Pancreas (tissue), 10 donors: ENCODE measurements around the gene GIMAP4. TPM values are rescaled to one million over a fixed set of nuclear protein-coding genes. Genes with fewer than 3 reads are reported as not detected.
A peak's percentile ranks its signal among the peaks of the same experiment; 100 is the strongest.

Source experiments
- ATAC-seq, 4 donors: fragments of 200-7000 bp; cut with Tn5 transposase; one replicate each; pipeline versions ENCODE4 v1.8.0 to v1.9.1; 2020; ENCODE audit warnings: mild to moderate bottlenecking in 4 of 4, moderate library complexity in 4 of 4
- DNase-seq, 6 donors: peaks; one replicate each; pipeline ENCODE4 v3.0.0-alpha.2; 2020
- FAIRE-seq: peaks from 2 replicates; lab custom pipeline; 2012; peaks lifted over from hg19 to GRCh38; lab: Jason Lieb, UNC
- H3K27ac ChIP-seq, 4 donors: fragments of 200-600 bp; sonication (generic); 1 replicate in 3 of 4; 2 replicates in 1 of 4; pipeline versions ENCODE4 v1.5.0 to v1.8.0; 2020
- H3K27me3 ChIP-seq, 4 donors: fragments of 200-600 bp; one replicate each; pipeline ENCODE4 v1.8.0; 2021
- H3K36me3 ChIP-seq, 3 donors: fragments of 200-600 bp; sonication (generic) in 1 of 3; one replicate each; pipeline versions ENCODE4 v1.5.0 to v1.8.0; 2020 to 2021
- H3K4me1 ChIP-seq, 3 donors: fragments of 200-600 bp; one replicate each; pipeline ENCODE4 v1.8.0; 2021
- H3K4me3 ChIP-seq, 4 donors: fragments of 200-600 bp; sonication (generic) in 2 of 4; one replicate each; pipeline versions ENCODE4 v1.5.0 to v1.8.0; 2020 to 2021
- H3K9me3 ChIP-seq, 4 donors: fragments of 200-600 bp; one replicate each; pipeline ENCODE4 v1.8.0; 2021
- CTCF ChIP-seq, 4 donors: fragments of 200-600 bp; sonication (generic) in 3 of 4; IDR thresholded peaks; one replicate each; pipeline versions ENCODE4 v1.5.0 to v1.8.0; 2021; ENCODE audit warnings: antibody characterized with exemption in 4 of 4
- WGBS, 2 donors: extraction: QIAGEN DNeasy Blood & Tissue Kit; methylation state at CpG; one replicate each; pipeline ENCODE4 v1.1.7; 2013; 5-methylcytosine and 5-hydroxymethylcytosine counted together
- intact Hi-C, 3 donors: fragments of 100-400 bp; cut with DNase I; formaldehyde crosslinking; loops; one replicate each; pipeline versions ENCODE4 v1.11.1 to v1.14.2; 2022
- polyA plus RNA-seq, 2 donors: library from polyadenylated mRNA; stranded (reverse); fragments of 200-250 nt; gene quantifications; one replicate each; pipeline ENCODE4 v1.2.3, GENCODE V29; 2013
- total RNA-seq, 6 donors: library from RNA; stranded (reverse); fragmentation: NEBNext Ultra II Directional in 4 of 6; extraction: Animal tissue kit (Norgen Biotek cat#: 25700) in 4 of 6; gene quantifications; one replicate each; pipeline versions ENCODE4 v1.2.1 to v1.2.4, GENCODE V29; 2021 to 2023
- donor health status: healthy with polysubstance abuse.
- donor health status: DM: no; HTN: no; CAD: no; lungs with moderate emphysema.
- donor health status: DM: no; HTN: no; CAD: no.
- donor health status: control.
- donor health status: control.
- donor health status: Bipolar disorder and iron deficiency.
- donor health status: DM: yes; HTN: yes; CAD: no.
- donor health status: DM: no; HTN: no; CAD: no.
- donor health status: DM: no; HTN: no; CAD: no.
- donor health status: DM: yes; HTN: yes; CAD: no.

The GIMAP4 gene
- total and polyA plus RNA-seq, 8 donors, result 3.1 to 15.3 (median 6.0) TPM

GRCh38 chr7:150566572-150566971 lies 618 bp upstream of the GIMAP4 start:
- Histone ChIP-seq H3K4me3 (no peak overlapping the region), H3K27ac (no peak overlapping the region), H3K4me1 (no peaks in the 10 kb centered on the region), H3K9me3 (no peaks in the 10 kb centered on the region), H3K27me3 (no peaks in the 10 kb centered on the region), H3K36me3 (no peaks in the 10 kb centered on the region)
- DNase-seq (no peak), ATAC-seq (no peak), FAIRE-seq (no peak)
- no peak for TF ChIP-seq CTCF (IDR thresholded peaks at IDR 0.05)
- 94% methylated on average over 1 of the region's 1 CpG for WGBS, 2 donors
- intact Hi-C loops, result no loop called here

- H3K27ac ChIP-seq, result peak overlapping the region in 2 of 4 donors; percentile 17 to 39
- no peaks in the 10 kb centered on the region for H3K27me3 ChIP-seq
- no peak for TF ChIP-seq CTCF (IDR thresholded peaks at IDR 0.05)
- FAIRE-seq (no peak), ATAC-seq (no peak), DNase-seq (no peak)
- intact Hi-C loops, result no loop called here
- peak overlapping the region in 1 of 4 donors; percentile 33 for H3K4me3 ChIP-seq
- no peaks in the 10 kb centered on the region for H3K36me3 ChIP-seq
- H3K9me3 ChIP-seq, result no peaks in the 10 kb centered on the region
- H3K4me1 ChIP-seq, result no peaks in the 10 kb centered on the region
- WGBS, 2 donors, result 48 to 53% methylated on average over 3 of the region's 3 CpGs
Measured at GRCh38 chr7:150567871-150568301, 696 bp downstream of the GIMAP4 start.

DNA sequence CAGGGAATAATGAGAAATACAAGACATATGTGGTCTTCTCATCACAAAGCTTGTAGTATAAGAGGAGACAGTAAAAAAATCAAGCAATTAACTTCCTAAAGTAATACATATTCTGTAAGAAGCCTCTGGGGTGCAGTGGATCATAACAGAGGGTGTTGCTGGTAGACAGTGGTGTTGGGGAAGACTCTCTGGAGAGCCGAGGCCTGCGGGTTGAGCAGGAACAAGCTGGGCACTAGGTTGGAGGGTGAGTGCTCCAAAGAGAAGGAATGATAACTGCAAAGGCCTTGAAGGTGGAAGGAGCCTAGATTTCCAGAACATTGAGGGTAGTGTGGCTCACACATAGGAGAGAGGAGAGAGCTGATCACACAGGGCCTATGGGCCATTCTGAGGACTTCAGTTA lies 1.5 kb downstream of the GIMAP4 start:
- no peak for TF ChIP-seq CTCF (IDR thresholded peaks at IDR 0.05)
- no peak for DNase-seq
- peak in 2 of 4 donors; percentile 63 to 64 for ATAC-seq
- 32 to 71% methylated on average over 2 of the region's 2 CpGs for WGBS, 2 donors
- FAIRE-seq, result no peak
- intact Hi-C loops, result no loop called here
- peak overlapping the region in 1 of 4 donors; percentile 33 for H3K4me3 ChIP-seq
- H3K27ac ChIP-seq, result no peak overlapping the region
- H3K36me3 ChIP-seq, result no peaks in the 10 kb centered on the region
- no peaks in the 10 kb centered on the region for H3K4me1 ChIP-seq
- H3K9me3 ChIP-seq, result no peaks in the 10 kb centered on the region
- H3K27me3 ChIP-seq, result no peaks in the 10 kb centered on the region

DNA sequence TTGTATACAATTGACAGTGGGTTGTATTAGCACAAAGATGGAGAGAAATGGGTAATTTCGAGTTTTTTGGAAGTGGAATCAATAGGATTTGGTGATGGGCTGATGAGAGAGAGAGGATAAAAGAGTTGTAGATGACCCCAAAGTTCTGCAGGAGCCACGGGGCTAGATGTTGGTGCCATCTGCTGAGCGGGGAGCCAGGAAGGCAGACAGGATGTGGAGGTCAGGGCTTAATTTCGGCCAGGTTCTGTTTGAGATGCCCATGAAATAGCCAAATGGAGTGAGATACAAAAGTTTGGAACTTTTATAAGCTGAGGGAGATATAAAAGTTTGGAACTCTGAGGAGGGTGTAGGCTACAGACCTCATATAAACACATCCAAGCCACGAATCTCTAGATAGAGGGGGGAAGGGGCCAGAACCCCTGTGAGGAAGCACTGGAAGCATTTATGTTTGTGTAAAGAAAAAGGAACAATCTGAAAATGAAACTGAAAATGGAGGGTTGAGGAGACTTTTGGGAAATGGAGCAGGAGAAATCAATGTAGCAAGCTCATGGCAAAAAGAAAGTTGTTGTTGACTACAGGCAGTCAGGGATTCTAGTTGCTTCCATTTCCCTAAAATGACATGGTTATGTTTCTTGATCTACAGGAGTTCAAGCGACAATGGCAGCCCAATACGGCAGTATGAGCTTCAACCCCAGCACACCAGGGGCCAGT lies 2.2 kb downstream of the GIMAP4 start:
- FAIRE-seq (no peak), DNase-seq (no peak), ATAC-seq (peak in 2 of 4 donors; percentile 17 to 32)
- Histone ChIP-seq H3K36me3 (no peaks in the 10 kb centered on the region), H3K27ac (no peak overlapping the region), H3K9me3 (no peaks in the 10 kb centered on the region), H3K4me3 (peak overlapping the region in 1 of 4 donors; percentile 33), H3K27me3 (no peaks in the 10 kb centered on the region), H3K4me1 (no peaks in the 10 kb centered on the region)
- no peak for TF ChIP-seq CTCF (IDR thresholded peaks at IDR 0.05)
- intact Hi-C loops, result no loop called here
- 55 to 56% methylated on average over 7 of the region's 7 CpGs for WGBS, 2 donors
